Muscle of arm (tissue), 14 donors: ENCODE measurements around the gene LCORL. TPM values are rescaled to one million over a fixed set of nuclear protein-coding genes. Genes with fewer than 3 reads are reported as not detected.
"Not testable (repeated sequence)": the region's sequence is repeated elsewhere in the genome, so short reads cannot be mapped to it uniquely, and the experiment has no call there.

ENCODE experiments used
- DNase-seq: peaks from one replicate; pipeline ENCODE4 v3.0.0-alpha.2; 2013
- long read RNA-seq, 11 donors: transcript quantifications; one replicate each; lab custom pipeline, GENCODE V29; 2026
- polyA plus RNA-seq, 12 donors: library from polyadenylated mRNA; unstranded; fragments of 120-200 nt; gene quantifications; one replicate each; pipeline ENCODE4 v1.2.1, GENCODE V29; 2013; ENCODE audit not compliant: insufficient read length in 12 of 12

Gene LCORL
- 10 to 100 TPM in 11 of 12 donors, not detected in 1; 10.4 to 14.7 (median 12.4) TPM for polyA plus RNA-seq
- long read RNA-seq, donor 1, full-length matches to known transcripts, result 8 of 8 reads
- long read RNA-seq, donor 1, partial matches to known transcripts, result 0 of 8 reads
- long read RNA-seq, donor 1, other reads (novel, unspliced or antisense), result 0 of 8 reads
- long read RNA-seq, donor 2, partial matches to known transcripts, result 0 of 5 reads
- long read RNA-seq, donor 2, other reads (novel, unspliced or antisense), result 5 of 5 reads
- long read RNA-seq, donor 3, full-length matches to known transcripts, result 1 of 1 reads
- long read RNA-seq, donor 3, partial matches to known transcripts, result 0 of 1 reads
- long read RNA-seq, donor 3, other reads (novel, unspliced or antisense), result 0 of 1 reads
- long read RNA-seq, donor 4, full-length matches to known transcripts, result 1 of 1 reads
- long read RNA-seq, donor 4, partial matches to known transcripts, result 0 of 1 reads
- long read RNA-seq, donor 4, other reads (novel, unspliced or antisense), result 0 of 1 reads
- long read RNA-seq, donor 5, full-length matches to known transcripts, result 3 of 3 reads
- long read RNA-seq, donor 5, partial matches to known transcripts, result 0 of 3 reads
- long read RNA-seq, donor 5, other reads (novel, unspliced or antisense), result 0 of 3 reads
- long read RNA-seq, donor 6, full-length matches to known transcripts, result 1 of 1 reads
- long read RNA-seq, donor 6, partial matches to known transcripts, result 0 of 1 reads
- long read RNA-seq, donor 6, other reads (novel, unspliced or antisense), result 0 of 1 reads
- long read RNA-seq, donor 7, full-length matches to known transcripts, result 1 of 1 reads
- long read RNA-seq, donor 7, partial matches to known transcripts, result 0 of 1 reads
- long read RNA-seq, donor 7, other reads (novel, unspliced or antisense), result 0 of 1 reads
- long read RNA-seq, donor 8, full-length matches to known transcripts, result 2 of 2 reads
- long read RNA-seq, donor 8, partial matches to known transcripts, result 0 of 2 reads
- long read RNA-seq, donor 8, other reads (novel, unspliced or antisense), result 0 of 2 reads
- long read RNA-seq, donor 9, result 0 reads
- long read RNA-seq, donor 10, full-length matches to known transcripts, result 1 of 1 reads
- long read RNA-seq, donor 10, partial matches to known transcripts, result 0 of 1 reads
- long read RNA-seq, donor 10, other reads (novel, unspliced or antisense), result 0 of 1 reads
- long read RNA-seq, donor 11, full-length matches to known transcripts, result 3 of 3 reads
- long read RNA-seq, donor 11, partial matches to known transcripts, result 0 of 3 reads
- long read RNA-seq, donor 11, other reads (novel, unspliced or antisense), result 0 of 3 reads

DNA sequence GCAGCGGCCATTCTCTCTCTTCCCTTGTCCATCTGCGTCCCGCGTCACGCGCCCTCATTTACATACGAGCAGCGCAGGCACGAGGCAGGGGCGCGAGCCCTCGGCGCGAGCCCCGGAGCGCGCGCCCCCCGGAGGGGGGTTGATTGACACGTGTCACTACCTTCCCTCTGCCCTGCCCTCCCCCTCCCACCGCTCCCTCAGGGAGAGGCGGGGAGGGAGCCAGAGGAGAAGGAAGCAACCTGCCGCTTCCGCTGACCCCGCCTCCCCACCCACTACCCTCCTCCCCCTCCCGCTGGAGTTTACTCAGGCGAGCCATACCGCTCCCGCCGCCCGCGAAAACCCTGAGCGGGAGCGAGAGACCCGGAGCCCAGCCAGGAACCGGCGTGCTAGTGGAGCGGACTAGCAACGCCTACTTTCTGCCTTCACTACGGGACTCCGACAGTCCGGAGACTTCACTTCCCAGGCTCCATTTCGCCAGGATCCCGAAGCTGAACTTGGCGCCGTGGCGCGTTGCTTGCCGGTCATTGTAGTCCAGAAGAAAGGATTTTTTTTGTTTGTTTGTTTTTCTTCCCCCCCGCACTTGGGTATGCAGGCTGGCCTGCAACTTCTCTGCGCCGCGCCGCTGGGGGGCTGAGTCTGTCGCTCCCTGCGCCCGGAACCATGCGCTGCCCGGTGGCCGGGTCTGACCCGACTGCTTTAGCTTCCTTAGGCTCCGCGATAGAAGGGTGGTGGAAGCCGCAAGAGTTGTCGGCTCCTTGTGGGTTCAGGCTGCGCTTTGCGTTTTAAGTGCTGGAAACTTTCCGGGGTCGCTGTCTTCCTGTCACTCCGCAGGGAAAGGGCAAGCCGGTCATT is at the start of gene LCORL:
Gene LCORL (minus strand): TSS at position 36 of the 852 bp plus-strand sequence. CDS start 4 bp downstream, at position 32.
- DNase-seq, result peak; percentile 98

DNA sequence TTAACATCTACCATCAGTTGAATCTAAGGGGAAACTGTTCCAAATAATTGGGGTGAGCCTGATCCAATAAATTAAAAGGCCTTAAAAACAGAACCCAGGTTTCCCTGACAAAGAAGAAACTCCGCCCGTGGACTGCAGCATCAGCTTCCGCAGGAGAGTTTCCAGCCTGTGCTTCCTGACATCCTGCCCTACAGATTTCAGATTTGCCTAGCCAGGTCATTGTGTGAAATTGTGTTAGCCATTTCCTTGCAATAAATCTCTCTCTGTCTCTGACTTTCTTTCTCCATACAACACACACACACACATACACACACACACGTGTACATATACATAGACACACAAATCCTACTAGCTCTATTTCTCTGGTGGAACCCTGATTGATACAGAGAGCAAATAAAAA is 48.3 kb upstream of the LCORL start:
- no peak for DNase-seq

DNA sequence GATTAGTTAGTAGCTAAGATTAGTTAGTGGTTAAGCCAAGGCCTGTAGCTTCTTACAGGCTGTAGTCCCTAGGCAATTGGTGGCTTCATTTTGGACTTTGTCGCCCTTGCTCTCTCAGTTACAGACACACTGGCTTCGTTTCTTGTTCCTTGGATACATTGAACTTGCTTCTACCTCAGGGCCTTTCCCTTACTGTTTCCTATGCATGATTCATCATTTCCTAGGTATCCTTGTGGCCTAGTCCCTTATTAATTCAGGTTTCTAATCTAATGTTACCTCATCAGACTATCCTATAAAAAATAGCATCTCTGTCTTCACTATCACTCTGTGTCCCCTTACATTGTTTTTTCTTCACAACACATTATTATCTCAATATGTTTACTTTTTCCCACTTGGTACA is 45.5 kb upstream of the LCORL start:
- DNase-seq, result no peak

DNA sequence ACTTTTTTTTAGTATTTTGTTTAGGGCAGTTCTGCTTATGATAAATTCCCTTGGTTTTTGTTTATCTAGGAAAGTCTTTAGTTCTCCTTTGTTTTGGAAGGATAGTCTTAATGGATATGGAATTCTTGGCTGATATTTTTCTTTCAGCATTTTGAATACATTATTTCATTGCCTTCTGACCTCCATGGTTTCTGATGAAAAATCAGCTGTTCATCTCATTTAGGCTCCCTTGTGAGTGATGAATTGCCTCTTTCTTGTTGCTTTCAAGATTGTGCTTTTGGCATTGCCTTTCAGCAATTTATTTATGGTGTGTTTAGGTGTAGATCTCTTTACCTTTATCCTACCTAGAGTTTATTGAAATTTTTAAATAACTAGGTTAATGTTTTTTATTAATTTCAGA is 41.5 kb upstream of the LCORL start:
- no peak for DNase-seq

DNA sequence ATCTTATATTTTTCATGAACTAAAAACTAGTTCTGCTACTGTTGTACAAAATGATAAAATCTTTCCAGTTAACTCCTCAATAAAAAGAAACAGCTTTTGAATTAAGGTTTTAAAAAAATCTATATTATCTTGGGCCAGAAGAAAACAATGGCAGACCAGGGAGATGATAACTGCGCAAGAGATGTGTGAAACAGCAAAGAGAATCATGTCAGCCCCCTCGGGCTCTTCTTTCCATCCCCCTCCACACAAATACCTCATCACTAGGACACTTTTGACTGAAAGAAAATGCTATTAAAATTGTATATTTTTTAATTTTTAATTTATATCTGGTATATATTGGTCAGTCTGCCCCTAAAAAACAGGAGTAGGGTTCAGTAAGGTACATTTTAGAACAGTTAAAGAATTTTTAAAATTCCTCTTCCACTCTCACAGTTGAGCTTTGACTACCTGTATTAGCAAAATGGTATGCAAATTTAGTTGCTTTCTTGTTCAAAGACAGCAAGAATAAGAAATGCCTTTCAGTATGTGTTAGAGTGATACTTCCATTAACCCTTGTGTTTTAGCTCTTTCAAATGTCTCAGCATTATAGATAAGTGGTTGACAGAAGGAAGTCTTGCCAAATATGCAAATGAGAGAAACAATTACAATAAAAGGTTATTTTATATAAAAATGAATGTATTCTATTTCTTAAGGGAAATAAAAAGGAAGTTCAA is 36.4 kb upstream of the LCORL start:
- no peak for DNase-seq

DNA sequence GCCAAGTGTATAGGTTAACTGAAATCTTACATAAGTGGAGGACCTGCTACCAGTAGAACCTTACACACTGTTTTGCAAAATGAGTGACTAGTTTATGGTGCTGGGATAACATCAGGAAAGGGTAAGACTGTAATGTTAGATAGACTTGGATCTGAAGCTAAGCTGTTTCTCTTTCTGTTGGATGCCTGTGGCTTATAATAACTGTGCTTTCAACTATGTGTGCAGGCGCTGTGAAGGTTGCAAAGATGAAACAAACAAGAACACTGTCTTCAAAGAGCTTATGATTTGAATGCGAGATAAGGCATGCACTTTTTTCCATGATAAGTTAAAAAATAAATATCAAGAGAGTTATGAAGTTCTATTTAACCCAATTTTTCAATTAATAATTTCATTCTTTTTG is 34.5 kb upstream of the LCORL start:
- no peak for DNase-seq

DNA sequence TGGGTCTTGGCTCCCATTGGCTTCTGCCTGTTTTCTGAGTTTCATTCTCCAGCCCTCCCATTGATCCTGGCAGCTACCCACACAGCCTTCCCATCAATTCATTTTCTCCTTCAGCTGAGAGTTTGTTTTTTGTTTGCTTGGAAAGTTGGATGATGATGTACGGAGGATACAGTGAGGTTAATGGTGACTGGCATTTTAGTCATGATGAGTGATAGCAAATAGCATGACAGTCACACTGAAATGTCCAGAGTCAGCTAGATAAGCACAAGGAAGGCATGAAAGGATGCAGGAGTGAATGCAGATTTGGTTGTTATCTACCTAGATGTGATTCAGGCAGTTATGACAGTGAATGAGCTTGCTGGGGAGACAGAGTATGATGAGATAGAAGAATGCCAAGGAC is 30.6 kb upstream of the LCORL start:
- no peak for DNase-seq

DNA sequence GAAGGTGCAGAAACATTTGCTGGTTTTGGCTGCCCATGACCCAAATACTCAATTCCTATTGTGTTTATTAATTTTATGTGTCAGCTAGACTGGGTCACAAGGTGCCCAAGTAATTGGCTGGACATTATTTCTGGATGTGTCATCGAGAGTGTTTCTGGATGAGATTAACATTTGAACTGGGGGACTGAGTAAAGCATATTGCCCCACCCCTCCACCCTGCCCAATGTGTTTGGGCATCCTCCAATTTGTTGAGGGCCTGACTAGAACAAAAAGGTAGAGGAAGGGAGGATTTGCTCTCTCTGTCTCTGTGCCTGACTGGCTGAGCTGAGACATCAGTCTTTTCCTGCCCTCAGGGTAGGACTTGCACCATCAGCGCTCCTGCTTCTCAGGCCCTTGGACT is 29.7 kb upstream of the LCORL start:
- no peak for DNase-seq

DNA sequence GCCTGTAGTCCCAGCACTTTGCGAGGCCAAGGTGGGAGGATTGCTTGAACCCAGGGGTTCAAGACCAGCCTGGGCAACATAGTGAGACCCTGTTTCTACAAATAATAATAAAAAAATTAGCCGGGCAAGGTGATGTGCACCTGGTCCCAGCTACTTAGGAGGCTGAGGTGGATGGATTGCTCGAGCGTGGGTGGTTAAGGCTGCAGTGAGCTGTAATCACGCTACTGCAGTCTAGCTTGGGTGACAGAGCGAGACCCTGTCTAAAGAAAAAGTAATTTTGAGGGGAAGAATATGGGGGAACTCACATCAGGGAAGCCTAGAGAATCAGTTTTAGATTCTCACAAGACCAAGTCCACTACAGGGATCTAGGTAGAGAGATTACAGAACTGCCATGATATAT is 28.9 kb upstream of the LCORL start:
- no peak for DNase-seq

DNA sequence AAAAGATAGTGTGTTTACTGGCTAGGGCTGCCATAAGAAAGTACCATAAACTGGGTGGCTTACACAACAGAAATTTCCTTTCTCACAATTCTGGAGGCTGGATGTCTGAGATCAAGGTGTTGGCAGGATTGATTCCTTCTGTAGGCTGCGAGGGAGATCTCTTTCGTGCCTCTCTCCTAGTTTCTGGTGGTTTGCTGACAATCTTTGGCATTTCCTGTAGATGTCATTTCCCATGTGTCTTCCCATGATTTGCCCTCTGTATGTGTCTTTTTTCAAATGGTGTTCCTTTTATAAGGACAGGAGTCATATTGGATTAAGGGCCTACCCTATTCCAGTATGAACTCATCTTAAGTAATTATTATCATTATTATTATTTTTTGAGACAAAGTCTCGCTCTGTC is 27.9 kb upstream of the LCORL start:
- no peak for DNase-seq

DNA sequence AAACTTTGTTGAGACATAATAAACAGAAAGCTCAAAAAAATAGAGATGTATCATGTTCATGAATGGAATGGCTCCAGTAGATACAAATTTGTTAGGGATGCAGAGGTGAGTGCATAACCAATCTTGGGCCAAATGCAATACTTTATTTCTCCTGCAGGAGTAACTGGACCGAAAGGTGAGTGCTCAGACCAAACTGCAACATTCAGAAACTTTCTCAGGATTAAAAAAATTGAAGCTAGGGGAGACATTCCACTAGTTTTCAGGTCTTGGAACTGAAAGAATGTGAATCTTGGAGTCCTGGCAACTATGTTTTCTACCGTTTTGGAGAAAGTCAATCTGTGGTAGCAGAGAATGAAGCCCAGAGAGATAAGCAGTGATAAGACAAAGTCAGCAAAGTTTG is 21.2 kb upstream of the LCORL start:
- DNase-seq, result no peak

DNA sequence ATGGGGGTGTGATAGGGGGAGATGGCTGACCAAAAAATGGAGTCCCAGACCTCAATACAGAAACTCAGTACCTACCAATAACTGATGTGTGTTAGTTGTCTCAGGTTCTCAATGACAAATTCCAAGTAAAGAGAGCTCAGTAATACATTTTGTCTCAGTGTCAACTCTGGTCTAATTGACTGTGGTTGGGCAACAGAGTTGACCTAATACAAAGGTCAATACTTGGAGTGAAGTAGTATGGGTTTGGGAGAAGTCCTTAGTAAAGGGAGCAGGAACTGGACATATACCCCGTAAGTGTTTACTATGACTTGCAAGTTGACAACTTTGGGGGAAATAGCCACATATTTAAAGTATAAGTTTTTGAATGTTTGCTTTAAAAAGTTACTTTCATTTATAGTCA is 20.5 kb upstream of the LCORL start:
- no peak for DNase-seq

DNA sequence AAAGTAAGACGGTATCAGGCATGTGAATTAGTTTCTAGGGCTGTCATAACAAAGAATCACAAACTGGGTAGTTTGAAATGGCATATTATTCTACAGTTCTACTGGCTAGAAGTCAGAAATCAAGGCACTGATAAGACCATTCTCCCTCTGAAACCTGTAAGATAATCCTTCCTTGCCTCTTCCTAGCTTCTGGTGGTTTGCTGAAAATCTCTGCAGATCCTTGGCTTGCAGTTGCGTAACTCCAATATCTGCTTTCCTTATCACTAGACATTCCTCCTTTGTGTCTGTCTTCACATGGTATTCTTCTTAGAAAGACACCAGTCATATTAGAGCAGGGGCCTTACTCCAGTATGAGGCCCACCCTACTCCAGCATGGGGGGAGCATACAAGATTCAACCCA is 19.6 kb upstream of the LCORL start:
- DNase-seq, result no peak

DNA sequence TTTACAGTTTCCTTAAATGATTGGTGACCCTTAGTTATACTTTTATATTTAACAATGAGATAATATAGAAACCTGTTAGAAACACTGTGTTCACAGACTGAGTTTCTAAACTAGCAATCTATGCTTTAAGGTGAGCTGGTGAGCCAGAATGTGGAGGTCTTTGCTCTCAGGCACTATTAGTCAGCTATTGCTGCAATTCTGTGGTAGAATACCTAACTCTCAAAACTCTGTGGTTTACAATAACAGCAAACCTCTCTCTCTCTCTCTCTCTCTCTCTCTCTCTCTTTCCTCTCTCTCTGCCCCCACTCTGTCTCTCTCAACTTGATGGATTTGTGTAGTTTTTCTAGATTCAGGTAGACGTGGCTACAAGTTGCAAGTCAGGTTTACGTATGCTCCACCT is 17.6 kb upstream of the LCORL start:
- no peak for DNase-seq

DNA sequence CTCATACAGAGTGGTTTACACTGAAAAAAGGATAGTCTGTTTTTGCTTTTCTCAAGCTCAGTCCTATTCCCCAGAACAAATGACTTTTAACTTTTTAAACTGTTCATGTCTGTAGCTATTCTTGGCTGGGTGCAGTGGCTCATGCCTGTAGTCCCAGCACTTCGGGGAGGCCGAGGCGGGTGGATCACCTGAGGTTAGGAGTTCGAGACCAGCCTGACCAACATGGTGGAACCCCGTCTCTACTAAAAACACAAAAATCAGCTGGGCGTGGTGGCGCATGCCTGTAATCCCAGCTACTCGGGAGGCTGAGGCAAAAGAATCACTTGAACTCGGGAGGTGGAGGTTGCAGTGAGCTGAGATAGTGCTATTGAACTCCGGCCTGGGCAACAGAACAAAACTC is 14.8 kb upstream of the LCORL start:
- DNase-seq, result not testable (repeated sequence)

DNA sequence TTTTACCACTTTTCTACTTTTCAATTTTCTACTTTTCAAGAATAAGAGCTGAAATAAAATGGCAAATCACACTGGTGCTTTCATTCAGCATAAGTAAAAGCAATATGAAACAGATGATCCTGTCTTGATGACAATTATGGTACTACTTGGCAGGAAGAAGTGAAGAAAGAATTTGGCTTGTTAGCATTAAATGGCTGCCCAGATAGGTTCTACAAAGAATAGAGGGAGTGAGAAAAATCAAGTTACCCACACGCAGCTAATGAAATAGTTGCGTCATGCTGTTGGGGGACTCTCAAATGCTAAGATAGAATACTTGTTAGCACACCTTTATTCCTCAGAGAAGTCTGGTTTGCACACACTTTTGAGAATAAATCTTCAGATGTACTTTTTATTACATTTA is 12.5 kb upstream of the LCORL start:
- peak; percentile 11 for DNase-seq

DNA sequence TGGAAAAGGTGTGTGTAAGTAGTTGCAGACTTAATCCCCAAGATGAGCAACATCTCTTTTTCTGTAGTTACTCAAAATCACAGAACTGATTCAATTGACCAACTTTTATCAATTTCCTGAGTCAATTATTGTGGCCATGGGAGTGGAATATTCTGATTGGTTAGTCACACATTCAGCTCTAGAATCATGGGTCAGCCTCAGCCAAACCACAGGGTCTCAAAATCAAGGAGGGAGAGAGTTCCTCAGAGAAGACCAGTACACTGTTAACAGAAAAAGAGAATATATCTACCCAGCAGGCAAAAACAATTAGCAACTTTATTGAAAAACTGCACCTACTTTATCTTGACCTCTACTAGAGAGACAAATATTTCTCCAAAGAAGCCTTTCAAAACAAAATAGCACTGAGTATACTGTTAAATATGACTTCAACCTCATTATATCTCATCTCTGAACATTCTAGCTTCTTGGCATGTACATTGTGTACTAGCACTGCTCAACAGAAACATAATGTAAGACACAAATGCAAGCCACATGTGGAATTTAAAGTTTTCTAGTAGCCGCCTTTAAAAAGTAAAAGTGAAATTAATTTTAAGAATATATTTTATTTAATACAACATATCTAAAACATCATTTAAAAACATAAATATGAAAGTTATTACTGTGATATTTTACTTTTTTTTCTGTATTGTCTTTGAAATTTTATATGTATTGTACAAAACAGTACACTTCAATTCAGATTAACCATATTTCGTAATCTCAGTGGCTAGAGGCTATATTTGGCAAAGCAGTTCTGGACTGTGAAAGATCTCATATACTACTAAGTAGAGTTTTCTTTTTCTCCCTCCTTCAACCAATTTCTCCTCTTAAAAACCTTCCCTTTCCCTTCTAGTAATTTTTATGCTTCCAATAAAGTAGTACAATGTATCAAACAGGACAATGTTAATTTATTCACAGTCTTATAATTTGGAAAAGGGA is 11.8 kb upstream of the LCORL start:
- no peak for DNase-seq

DNA sequence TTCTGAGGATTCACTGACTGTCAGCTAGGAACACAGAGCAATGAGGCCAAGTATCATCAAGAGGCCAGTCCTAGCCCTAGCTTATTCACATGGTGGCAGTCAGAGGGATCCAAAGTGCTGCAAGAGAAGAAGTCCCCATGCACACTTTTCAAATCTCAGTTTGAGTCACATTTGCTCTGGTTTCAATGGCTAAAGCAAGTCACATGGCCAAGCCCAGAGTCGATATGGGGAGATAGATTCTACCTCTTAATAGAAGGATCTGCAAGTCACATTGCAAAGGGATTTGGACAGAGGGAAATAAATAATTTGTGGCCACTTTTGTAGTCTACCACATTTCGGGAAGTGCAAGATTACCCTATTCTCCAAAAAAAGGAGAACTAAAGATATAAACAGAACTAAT is 3.7 kb upstream of the LCORL start:
- DNase-seq, result no peak

DNA sequence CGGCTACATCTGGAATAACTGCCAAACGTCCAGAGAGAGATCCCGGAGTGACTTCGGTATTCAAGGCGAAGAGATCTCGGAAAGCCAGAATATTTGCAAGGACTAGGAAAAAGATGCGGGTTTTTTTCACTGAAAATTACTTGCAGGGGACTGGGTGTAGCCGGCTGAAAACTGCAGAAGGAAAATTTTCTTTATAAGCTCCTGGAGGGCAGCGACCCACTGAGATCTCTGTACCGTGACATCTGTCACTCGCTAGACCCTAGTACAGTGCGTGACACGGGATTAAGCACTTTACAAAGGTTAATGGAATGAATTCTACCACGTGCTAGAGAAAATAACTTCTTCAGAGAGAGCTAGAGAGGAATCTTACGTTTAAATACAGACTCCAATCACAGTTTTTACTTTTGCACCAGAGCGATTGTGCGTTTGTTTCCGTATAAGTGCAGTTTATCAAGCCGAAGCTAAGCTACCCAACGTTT is 1.1 kb upstream of the LCORL start:
- DNase-seq, result peak; percentile 9
